Stimulated activated CD4-positive, alpha-beta T cell treated with anti-CD3 and anti-CD28 coated beads, Interleukin-2, amount 100 ng/mL, for 24 hours (primary cell): Measurements from ENCODE around the gene NTRK2.

Source experiments
- DNase-seq, 2 donors: peaks; one replicate each; pipeline ENCODE4 v3.0.0-alpha.2; 2020

The NTRK2 gene

GRCh38 chr9:84949971-84950370, 280.4 kb downstream of the NTRK2 start:
- no peak for DNase-seq

- DNase-seq = no peak
Observed at GRCh38 chr9:84950879-84951811, 281.6 kb downstream of the NTRK2 start.

- no peak for DNase-seq
Observed at GRCh38 chr9:84953252-84953773, 283.8 kb downstream of the NTRK2 start.

- DNase-seq = peak; percentile 35 to 65
Observed at GRCh38 chr9:84953797-84954705, 284.5 kb downstream of the NTRK2 start.

- no peak for DNase-seq
Observed at GRCh38 chr9:84955155-84955554, 285.6 kb downstream of the NTRK2 start.

GRCh38 chr9:84955971-84956370, 286.4 kb downstream of the NTRK2 start:
- no peak for DNase-seq

- DNase-seq = no peak
Observed at GRCh38 chr9:84959339-84959738, 289.8 kb downstream of the NTRK2 start.

- no peak for DNase-seq
Observed at GRCh38 chr9:84966876-84967830, 297.6 kb downstream of the NTRK2 start.

- no peak for DNase-seq
Observed at GRCh38 chr9:84969084-84969483, 299.6 kb downstream of the NTRK2 start.

GRCh38 chr9:84969736-84970135, 300.2 kb downstream of the NTRK2 start:
- no peak for DNase-seq

GRCh38 chr9:84970432-84970831, 300.9 kb downstream of the NTRK2 start:
- no peak for DNase-seq

GRCh38 chr9:84971571-84971970, 302.0 kb downstream of the NTRK2 start:
- no peak for DNase-seq

- no peak for DNase-seq
Observed at GRCh38 chr9:84974258-84974657, 304.7 kb downstream of the NTRK2 start.

GRCh38 chr9:84974855-84975254, 305.3 kb downstream of the NTRK2 start:
- no peak for DNase-seq

GRCh38 chr9:84975926-84976325, 306.4 kb downstream of the NTRK2 start:
- DNase-seq = no peak

GRCh38 chr9:84978661-84979060, 309.1 kb downstream of the NTRK2 start:
- no peak for DNase-seq

GRCh38 chr9:84983749-84984148, 314.2 kb downstream of the NTRK2 start:
- no peak for DNase-seq

- DNase-seq = no peak
Observed at GRCh38 chr9:84988621-84989020, 319.1 kb downstream of the NTRK2 start.

- DNase-seq = no peak
Observed at GRCh38 chr9:84990416-84990815, 320.9 kb downstream of the NTRK2 start.

GRCh38 chr9:84990850-84991513, 321.5 kb downstream of the NTRK2 start:
- no peak for DNase-seq

GRCh38 chr9:84991514-84991870, 322.0 kb downstream of the NTRK2 start:
- DNase-seq = no peak

- no peak for DNase-seq
Observed at GRCh38 chr9:84992381-84992780, 322.9 kb downstream of the NTRK2 start.
